ENCODE measurements around the gene GSE1. TPM values are rescaled to one million over a fixed set of nuclear protein-coding genes. Genes with fewer than 3 reads are reported as not detected.

GSE1 gene
- total RNA-seq, 4 donors from 2014 or later = 100 to 139 (median 120) TPM

DNA sequence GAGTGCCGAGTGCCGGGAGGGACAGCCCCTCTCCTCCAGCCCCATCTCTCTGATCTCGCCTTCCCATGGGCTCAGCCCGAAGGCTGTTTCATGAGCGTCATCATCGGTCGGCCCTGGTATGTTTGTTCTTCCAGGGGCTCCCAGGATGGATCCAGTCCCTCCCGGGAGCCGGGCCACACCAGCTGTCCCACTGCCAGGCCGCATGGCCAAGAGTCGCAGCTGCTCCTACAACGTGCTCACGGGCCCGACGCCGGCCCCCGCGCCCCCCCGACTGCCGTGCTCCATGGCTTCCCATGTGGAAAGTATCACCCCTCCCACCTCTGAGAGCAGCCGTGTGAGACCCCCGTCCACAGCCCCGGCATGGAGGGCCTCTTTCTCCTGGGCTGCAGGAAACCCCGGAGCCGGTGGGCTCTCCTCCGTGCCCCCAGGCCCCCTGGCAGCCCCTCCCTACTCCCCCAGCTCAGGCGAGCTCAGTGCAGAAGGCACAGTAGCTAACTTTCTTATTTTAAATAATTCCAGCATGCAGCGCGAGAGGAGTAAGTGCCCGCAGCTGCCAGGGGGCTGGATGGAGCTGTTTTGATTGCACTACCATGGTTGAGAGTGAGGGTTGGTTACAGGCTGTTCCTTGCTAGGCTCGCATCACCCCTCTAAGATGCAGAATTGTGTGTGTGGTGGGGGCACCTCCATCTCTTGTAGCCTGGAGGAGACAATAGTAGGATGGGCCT, 26.6 kb upstream of the GSE1 start:
- H3K36me3 ChIP-seq = no peaks in the 10 kb centered on the region
- peaks cover 0 to 47% (median 33%) of the 10 kb centered on the region in 4 donors for H3K4me1 ChIP-seq
- TF ChIP-seq EP300 (IDR thresholded peaks at IDR 0.05; ENCODE audit: low read depth) (no peak), POLR2AphosphoS5 (IDR thresholded peaks at IDR 0.05) (no peak), POLR2A (IDR thresholded peaks at IDR 0.05) (no peak)
- TF ChIP-seq, protein P1, sequence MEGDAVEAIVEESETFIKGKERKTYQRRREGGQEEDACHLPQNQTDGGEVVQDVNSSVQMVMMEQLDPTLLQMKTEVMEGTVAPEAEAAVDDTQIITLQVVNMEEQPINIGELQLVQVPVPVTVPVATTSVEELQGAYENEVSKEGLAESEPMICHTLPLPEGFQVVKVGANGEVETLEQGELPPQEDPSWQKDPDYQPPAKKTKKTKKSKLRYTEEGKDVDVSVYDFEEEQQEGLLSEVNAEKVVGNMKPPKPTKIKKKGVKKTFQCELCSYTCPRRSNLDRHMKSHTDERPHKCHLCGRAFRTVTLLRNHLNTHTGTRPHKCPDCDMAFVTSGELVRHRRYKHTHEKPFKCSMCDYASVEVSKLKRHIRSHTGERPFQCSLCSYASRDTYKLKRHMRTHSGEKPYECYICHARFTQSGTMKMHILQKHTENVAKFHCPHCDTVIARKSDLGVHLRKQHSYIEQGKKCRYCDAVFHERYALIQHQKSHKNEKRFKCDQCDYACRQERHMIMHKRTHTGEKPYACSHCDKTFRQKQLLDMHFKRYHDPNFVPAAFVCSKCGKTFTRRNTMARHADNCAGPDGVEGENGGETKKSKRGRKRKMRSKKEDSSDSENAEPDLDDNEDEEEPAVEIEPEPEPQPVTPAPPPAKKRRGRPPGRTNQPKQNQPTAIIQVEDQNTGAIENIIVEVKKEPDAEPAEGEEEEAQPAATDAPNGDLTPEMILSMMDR (IDR thresholded peaks at IDR 0.05) = no peak
- no peak overlapping the region for H3K4me3 ChIP-seq
- peak; percentile 46 for DNase-seq
- intact Hi-C loops (cut with DNase I; ENCODE audit: low total_unique reads) (no loop called here), in situ Hi-C loops (cut with MboI; ENCODE audit: low pct_ligation_motif_present in 1 of 4, low pct_unique_long_range_greater_than_20kb in 1 of 4, low sequenced_read_pairs in 3 of 4) (no loop called here)
- H3K27me3 ChIP-seq = no peaks in the 10 kb centered on the region
- H3K27ac ChIP-seq = peak overlapping the region in 1 of 4 donors; percentile 27
- WGBS, 2 donors (ENCODE audit: low coverage in 1 of 2) = 57% methylated on average over 28 of the region's 31 CpGs; no CpG with 5 or more reads in 1 of the 2 donors
- H3K9me3 ChIP-seq = no peaks in the 10 kb centered on the region

DNA sequence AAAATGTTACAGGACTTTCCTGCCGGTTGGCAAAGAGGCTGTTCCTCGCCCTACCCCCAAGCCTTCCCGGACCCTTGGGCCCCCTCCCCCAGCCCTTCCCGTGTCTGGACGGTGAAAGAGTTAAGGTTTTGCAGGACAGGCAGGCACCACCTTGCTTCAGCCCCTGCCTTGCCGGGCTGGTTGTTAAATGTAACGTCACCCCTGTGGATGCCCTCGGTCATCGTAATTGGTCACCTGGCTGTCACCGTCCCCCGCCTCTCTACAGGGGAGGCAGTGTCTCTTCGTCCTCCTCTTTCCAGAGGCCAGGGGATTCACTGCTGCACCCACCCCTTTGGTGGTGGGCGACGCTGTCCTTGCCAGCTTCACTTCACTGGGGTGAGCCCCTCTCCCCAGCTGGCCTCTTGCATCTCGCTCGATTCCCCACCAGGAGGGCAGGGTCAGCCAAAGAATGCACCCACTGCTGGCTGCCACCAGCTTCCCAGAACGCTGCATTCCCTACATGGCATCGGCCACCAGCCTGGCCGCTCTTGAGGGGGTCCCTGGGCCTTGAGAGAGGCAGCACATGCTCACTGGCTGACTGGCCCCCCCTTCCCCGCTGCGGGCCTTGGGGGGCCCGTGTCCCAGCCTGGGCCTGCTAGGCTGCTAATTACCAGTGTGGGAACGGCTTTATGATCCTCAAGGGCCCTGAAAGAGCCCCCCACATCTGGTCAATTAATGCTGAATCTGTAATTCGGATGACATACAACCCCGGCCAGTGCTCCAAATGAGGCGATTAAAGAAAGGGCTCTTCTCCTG, 25.2 kb upstream of the GSE1 start:
- TF ChIP-seq EP300 (IDR thresholded peaks at IDR 0.05; ENCODE audit: low read depth) (no peak), POLR2AphosphoS5 (IDR thresholded peaks at IDR 0.05) (no peak)
- in situ Hi-C loops (cut with MboI; ENCODE audit: low pct_ligation_motif_present in 1 of 4, low pct_unique_long_range_greater_than_20kb in 1 of 4, low sequenced_read_pairs in 3 of 4) (no loop called here), intact Hi-C loops (cut with DNase I; ENCODE audit: low total_unique reads) (no loop called here)
- Histone ChIP-seq H3K27ac (no peak overlapping the region), H3K4me1 (peaks cover 2 to 45% (median 31%) of the 10 kb centered on the region in 4 donors), H3K4me3 (no peak overlapping the region), H3K36me3 (no peaks in the 10 kb centered on the region), H3K9me3 (no peaks in the 10 kb centered on the region), H3K27me3 (no peaks in the 10 kb centered on the region)
- DNase-seq = no peak
- WGBS, 2 donors (ENCODE audit: low coverage in 1 of 2) = 82 to 90% methylated on average over 8 to 25 of the region's 26 CpGs

DNA sequence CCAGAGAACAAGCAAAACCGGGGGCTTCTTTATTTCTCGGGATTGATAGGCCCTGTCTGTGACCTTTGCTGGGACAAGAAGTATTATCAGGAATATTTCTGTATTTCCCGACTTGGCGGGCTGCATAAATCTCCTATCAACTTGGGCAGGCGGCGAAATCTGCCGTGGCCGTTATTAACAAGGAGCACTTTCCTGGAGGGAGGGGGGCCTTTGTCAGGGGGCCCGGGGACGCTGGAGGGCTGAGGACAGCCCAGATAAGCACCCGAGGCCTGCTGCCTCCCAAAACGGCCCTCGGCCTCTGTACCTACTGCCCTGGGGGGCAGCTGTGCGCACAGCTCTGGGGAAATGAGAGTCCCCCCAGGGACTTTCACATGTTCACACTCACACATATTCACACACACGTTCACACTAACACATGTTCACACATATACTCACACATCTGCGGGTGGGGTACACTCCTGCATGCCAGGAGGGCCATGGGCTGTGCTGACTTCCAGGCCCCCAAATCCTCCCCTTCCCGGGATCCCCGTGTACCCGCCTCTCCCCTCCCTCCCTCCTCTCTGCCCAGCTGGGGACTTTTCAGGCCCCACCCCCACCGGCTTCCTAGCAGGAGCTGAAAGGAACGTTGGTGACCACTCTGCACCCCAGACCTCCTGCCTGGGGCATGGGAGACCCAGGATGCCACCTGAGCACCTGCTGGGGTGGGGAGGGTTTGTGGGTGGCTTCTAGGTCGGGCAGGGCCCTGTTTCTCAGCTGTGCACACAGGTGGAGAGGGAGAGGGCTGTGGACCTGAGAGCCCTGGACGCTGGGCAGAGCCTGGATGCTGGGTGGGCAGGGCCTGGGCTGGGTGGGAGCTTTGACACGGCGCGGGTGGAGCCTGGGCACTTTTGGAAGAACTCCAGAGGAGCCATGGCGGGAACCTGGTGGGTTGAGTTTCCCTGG, 24.3 kb upstream of the GSE1 start:
- in situ Hi-C loops (cut with MboI; ENCODE audit: low pct_ligation_motif_present in 1 of 4, low pct_unique_long_range_greater_than_20kb in 1 of 4, low sequenced_read_pairs in 3 of 4) = no loop called here
- 80 to 100% methylated on average over 4 to 27 of the region's 27 CpGs for WGBS, 2 donors (ENCODE audit: low coverage in 1 of 2)
- Histone ChIP-seq H3K4me1 (peaks cover 6 to 43% (median 29%) of the 10 kb centered on the region in 4 donors), H3K27ac (no peak overlapping the region), H3K9me3 (no peaks in the 10 kb centered on the region), H3K36me3 (no peaks in the 10 kb centered on the region), H3K27me3 (no peaks in the 10 kb centered on the region), H3K4me3 (no peak overlapping the region)
- TF ChIP-seq EP300 (IDR thresholded peaks at IDR 0.05; ENCODE audit: low read depth) = no peak
- TF ChIP-seq POLR2AphosphoS5 (IDR thresholded peaks at IDR 0.05) = no peak
- TF ChIP-seq, protein P1 (IDR thresholded peaks at IDR 0.05) = no peak
- TF ChIP-seq POLR2A (IDR thresholded peaks at IDR 0.05) = no peak
- no peak for DNase-seq
- intact Hi-C loops (cut with DNase I; ENCODE audit: low total_unique reads) = no loop called here

GRCh38 chr16:85589688-85590505, 23.2 kb upstream of the GSE1 start:
- no peak for TF ChIP-seq POLR2A (IDR thresholded peaks at IDR 0.05)
- TF ChIP-seq, protein P1 (IDR thresholded peaks at IDR 0.05) = no peak
- TF ChIP-seq EP300 (IDR thresholded peaks at IDR 0.05; ENCODE audit: low read depth) = no peak
- no peak for TF ChIP-seq POLR2AphosphoS5 (IDR thresholded peaks at IDR 0.05)
- H3K36me3 ChIP-seq = no peaks in the 10 kb centered on the region
- H3K27ac ChIP-seq = no peak overlapping the region
- no peaks in the 10 kb centered on the region for H3K9me3 ChIP-seq
- intact Hi-C loops (cut with DNase I; ENCODE audit: low total_unique reads) = no loop called here
- no peaks in the 10 kb centered on the region for H3K27me3 ChIP-seq
- in situ Hi-C loops (cut with MboI; ENCODE audit: low pct_ligation_motif_present in 1 of 4, low pct_unique_long_range_greater_than_20kb in 1 of 4, low sequenced_read_pairs in 3 of 4) = no loop called here
- WGBS, 2 donors (ENCODE audit: low coverage in 1 of 2) = 96 to 98% methylated on average over 15 to 20 of the region's 20 CpGs
- no peak overlapping the region for H3K4me3 ChIP-seq
- H3K4me1 ChIP-seq = peaks cover 6 to 42% (median 28%) of the 10 kb centered on the region in 4 donors
- no peak for DNase-seq
